ENCODE data around the gene WDR64.

- TF ChIP-seq CTCF (IDR thresholded peaks at IDR 0.05; ENCODE audit: borderline replicate concordance, extremely low read depth, low read length, poor library complexity, severe bottlenecking), result no peak
- no peak for TF ChIP-seq EZH2 (IDR thresholded peaks at IDR 0.05; ENCODE audit: borderline replicate concordance, low read depth, low read length, severe bottlenecking)
Measured at GRCh38 chr1:241779897-241780296, 127.8 kb downstream of the WDR64 start.
